ENCODE data around the gene POGLUT3. TPM values are rescaled to one million over a fixed set of nuclear protein-coding genes. Genes with fewer than 3 reads are reported as not detected.

Gene POGLUT3
- 10.6 and 11.7 TPM in 2 replicates for total RNA-seq

GRCh38 chr11:108498046-108498815 is at the start of gene POGLUT3:
Gene POGLUT3 (minus strand): TSS chr11:108498384. CDS start chr11:108498366, 18 bp downstream.
- no peak for DNase-seq (ENCODE audit: low read depth)

DNA sequence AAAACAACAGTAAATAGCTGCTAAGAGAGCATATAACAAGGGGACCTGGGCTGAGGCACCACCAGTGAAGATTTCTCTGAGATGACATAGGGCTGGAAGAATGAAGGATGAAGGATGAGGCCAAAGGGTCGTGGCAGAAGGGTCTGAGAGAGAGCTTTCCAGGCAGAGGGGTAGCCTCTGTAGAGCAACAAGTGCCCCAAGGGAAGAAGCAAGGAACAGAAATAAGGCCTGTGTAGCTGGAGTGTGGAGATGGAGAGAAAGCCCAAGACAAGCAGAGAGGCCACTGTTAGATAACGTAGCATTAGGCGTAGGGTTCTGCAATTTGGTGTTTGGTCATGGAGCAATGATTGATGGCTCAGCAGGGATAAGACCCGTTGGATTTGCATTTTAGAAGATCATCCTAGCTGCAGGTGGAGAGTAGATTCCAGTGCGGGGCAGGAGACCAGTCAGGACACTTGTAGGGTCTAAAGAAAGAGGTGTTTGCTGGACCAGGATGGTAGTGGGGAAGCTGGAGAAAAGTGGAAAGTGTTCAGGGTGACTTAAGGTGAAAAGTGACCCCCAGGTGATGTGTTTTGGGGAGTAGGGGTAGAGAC is 47.8 kb upstream of the POGLUT3 start:
- DNase-seq (ENCODE audit: low read depth): no peak

DNA sequence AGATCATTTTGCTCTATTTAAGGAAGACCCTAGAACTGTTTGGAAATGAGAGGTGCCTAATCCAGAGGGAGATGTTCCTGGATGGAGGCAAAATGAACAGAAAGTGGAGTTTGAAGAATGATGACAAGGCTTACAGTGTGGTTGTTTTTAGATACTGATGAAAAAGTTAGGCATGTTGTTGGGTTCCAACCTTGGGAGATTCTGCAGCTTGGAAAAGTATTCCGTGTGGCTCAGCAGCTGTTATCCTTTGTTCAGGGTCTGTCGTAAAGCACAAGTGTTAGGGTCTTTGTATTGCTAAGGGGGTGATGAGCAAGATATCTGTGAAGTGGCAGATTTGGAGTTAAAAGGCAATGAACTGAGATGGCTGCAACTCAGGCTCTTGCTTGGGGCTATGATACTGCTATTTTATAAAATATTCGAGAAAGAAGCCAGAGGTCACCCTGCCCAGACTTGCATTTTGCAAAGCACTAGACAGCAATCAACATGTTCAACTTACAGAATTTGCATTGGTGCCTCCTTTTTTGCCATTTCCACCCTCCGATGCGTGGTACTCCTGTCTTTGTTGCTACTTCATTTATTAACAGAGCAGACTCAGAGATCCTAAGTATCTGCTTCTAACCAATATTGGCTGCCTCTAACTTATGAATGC is 45.3 kb upstream of the POGLUT3 start:
- no peak for DNase-seq (ENCODE audit: low read depth)

GRCh38 chr11:108541531-108541930 is 43.3 kb upstream of the POGLUT3 start:
- DNase-seq (ENCODE audit: low read depth): no peak

GRCh38 chr11:108538502-108538901 is 40.3 kb upstream of the POGLUT3 start:
- DNase-seq (ENCODE audit: low read depth): no peak

- DNase-seq (ENCODE audit: low read depth): peak; percentile 87
Observed at GRCh38 chr11:108538022-108538424, 39.8 kb upstream of the POGLUT3 start.

DNA sequence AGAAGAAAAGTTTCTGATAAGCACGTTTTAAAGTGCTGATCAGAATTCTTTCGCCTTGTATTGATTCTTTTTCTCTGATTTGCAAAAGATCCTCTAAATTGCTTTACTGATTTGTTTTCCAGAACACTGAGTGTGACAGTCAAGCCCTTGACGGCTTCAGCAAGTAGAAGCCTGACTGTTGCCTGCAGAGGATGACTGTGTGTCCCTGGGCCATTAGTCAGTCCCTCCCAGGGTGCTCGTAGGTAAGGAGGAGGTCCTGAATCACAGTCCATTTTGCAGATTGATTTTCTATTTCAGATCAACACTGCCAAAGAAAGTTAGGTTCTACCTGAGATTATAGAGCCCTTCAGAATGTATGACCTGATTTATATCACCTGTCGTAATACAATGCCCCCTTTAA is 38.6 kb upstream of the POGLUT3 start:
- peak; percentile 16 for DNase-seq (ENCODE audit: low read depth)

DNA sequence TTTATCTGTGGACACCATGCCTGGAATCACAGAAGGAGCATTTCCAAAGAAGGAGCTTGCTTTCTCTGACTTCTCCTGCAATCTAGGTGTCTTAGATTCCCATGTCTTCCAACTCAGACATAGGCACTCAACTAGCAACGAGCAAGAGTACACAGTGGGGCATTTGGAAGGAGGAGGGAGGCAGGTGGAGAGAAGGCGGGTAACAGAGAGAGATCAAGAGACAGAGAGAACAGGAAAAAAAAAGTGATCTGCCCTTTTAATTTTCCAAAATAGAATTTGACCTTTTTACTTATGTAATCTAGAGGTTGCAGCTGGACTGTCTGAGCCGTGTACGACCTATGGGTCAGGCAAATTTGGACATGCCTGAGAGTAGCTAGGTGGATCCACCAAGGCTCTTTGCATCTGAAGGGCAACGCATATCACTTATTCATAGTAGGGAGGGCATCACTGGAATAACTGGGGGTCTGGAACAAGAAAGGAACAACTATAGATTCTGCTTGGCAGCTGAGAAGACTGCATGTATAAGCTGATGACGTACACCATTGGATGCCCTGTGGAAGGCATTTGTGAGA is 37.3 kb upstream of the POGLUT3 start:
- no peak for DNase-seq (ENCODE audit: low read depth)

DNA sequence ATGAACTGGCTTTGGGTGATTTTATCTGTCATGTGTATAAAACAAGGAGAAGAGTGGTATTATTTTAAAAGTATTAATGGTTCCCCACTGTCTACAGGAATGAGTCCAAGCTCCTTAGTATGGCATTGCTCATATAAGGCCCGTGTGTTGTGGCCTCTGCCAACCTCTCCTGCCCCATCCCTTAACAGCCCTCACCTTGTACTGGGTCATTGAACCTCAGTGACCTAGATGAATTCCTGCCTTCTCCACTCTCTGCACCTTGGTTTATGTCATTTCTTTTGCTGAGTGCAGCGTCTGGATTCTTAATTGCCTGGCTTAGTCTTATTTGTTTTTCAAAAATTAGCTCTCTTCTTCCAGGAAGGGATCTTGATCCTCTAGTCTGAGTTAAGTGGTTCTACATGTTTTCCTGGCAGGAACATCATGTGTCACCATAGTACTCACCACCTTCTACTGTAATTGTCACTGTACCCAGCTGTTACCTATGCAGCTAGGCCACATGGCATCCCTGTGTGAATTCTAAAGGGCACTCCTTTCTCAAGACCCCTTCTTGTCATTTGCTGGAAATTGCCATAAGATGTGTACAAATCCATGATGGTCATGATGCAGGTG is 36.2 kb upstream of the POGLUT3 start:
- DNase-seq (ENCODE audit: low read depth): no peak

DNA sequence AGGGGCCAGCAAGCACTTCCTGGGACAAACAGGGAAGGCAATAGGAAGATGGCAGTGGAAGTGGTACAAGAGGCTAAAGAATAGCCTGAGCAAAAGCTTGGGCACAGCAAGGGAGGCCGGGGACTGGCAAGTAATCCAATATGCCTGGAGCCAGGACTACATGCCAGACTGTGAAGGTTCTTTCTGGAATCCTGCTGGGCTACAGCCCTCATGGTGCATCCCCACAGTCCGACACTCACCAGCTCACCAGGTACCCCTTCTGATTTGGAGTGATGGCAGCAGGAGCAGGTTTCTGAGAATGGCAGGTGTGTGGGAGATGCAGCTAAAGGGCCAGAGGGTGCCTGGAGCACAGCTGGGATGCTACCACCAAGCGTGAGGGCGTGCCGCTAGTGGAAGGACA is 32.2 kb upstream of the POGLUT3 start:
- DNase-seq (ENCODE audit: low read depth): no peak

- DNase-seq (ENCODE audit: low read depth): no peak
Observed at GRCh38 chr11:108527382-108527781, 29.2 kb upstream of the POGLUT3 start.

DNA sequence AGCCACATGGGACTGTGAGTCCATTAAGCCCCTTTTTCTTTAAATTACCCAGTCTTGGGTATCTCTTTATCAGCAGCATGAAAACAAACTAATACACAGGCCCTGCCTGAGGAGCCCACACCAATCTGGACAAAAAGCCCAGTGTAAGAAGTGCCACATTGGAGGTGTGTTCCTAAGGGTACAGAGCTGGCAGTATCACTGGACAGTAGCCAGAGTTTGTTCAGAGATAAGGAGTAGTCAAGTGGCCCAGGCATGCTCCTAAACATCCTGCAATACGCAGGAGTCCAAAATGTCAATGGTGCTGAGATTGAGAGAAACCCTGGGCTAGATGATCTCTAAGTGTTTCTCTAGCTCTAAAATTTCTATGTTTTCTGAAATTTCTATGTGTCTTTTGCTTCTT is 27.0 kb upstream of the POGLUT3 start:
- no peak for DNase-seq (ENCODE audit: low read depth)

DNA sequence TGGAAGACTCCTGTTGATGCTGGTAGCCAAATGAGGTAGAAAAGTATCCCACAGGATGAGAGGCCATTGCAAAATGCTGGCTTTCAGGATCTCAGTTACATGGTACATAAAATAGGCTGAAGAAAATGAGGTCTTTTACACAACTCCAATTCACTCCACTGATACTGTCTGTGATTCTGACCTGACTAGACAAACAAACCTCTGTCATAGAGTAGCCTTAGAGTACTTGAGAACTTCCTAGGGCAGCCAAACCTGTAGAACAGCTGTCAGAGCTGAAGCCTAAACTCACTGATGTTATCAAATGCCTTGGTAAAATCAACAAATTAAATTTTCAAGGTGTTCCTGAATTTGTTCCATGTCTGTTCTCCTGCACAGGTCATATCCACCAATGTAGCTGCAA is 26.2 kb upstream of the POGLUT3 start:
- DNase-seq (ENCODE audit: low read depth): peak; percentile 9

DNA sequence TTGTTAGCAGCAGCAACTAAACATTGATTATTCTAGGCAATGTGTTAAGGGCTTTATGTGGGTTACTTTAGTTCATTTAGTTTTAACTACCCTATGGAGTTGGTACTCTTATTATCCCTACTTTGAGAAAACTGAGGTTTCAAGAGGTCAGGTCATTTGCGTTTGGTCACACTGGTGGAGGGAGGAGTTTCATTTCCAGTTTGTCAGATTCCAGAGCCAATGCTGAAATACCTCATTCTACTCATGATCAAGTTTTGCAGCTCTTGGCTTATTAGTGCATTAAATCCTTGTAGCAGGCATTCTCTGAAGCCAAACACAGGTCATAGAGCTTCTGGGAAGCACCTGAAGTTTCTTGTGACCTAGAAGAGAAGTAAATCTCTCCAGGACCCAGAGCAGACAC is 24.1 kb upstream of the POGLUT3 start:
- no peak for DNase-seq (ENCODE audit: low read depth)

GRCh38 chr11:108518581-108518980 is 20.4 kb upstream of the POGLUT3 start:
- no peak for DNase-seq (ENCODE audit: low read depth)

DNA sequence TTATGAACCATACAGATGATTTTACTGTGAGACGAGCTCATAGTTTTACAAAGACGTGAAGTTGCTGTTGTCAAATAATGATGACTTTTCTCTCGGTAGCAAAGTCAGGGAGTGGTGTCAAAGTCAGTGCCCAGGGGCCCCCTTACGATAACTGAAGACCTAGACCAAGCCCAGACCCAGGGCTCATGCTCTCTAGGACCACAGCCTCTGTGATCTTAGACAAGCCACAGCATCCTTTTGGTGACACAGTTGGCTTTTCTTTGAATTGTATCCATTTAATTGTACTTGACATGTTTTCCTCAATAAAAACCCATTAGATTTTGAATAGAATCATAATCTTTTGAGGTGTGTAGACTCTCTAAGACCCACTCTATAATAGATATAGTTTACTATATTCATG is 17.9 kb upstream of the POGLUT3 start:
- DNase-seq (ENCODE audit: low read depth): no peak

- peak; percentile 11 for DNase-seq (ENCODE audit: low read depth)
Observed at GRCh38 chr11:108512708-108513107, 14.5 kb upstream of the POGLUT3 start.

GRCh38 chr11:108511851-108512474 is 13.8 kb upstream of the POGLUT3 start:
- DNase-seq (ENCODE audit: low read depth): peak; percentile 98

DNA sequence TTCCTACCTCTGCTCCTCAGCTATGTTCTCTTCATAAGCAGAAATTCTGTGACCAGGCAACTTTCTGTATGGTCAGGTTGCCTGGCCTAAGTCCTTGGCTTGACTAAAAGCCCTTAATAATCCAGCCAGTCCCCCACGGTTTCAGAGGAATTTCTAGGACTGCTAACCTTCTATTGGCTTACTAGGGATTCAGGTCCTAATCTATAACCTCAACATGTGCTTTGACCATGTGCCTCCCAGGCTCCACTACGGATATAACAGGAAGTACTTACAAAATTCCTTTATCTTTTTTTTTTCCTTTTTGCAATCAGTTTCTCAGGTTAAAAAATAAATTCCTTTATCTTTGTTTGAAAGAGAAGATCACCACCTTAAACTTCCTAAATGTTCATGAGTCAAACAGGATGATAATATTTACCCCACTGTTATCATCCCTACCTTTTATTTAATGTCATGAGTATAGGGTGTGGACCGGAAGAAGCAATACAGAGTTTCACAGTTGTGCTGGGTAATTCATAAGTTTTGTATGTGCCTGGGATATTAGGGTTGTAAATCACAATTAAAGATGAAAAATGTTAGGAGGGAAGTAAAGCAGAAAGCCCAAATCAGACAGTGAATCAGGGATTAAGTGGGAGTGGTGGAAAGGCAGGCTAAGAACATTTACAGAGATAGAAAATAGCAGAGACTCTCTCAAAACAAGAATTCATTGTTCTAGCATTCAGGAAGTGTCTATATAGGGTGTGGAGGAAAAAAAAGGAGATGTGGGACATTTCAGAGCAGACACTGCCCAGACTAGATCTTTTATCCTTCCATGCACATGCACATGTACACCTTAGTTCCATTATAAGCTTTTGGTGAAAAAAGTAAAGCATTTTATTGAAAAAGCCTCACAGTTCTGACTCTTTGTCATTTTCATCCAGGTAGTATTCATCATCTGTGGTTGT is 10.7 kb upstream of the POGLUT3 start:
- DNase-seq (ENCODE audit: low read depth): no peak

GRCh38 chr11:108501396-108501795 is 3.2 kb upstream of the POGLUT3 start:
- DNase-seq (ENCODE audit: low read depth): no peak

DNA sequence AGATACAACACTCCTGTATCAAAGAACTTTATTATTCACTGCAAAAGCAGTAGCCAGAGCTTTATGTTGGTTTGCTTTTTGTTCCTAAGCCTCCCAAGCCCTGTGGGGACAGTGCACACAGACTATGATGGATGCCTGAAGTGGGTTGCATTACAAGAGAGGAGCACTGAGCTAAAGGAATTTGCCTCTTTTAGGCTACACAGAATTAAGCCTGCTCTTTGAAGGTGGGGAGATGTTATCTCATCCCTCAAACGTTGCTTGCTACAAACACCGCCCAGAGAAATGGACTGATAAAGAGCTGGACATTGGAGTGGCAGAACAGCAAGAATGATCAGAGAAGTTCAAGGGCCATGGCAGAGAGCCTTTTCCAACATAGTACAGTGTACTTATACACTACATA is 2.5 kb upstream of the POGLUT3 start:
- DNase-seq (ENCODE audit: low read depth): no peak
